ENCODE measurements around the gene UBAP2.

The UBAP2 gene

DNA sequence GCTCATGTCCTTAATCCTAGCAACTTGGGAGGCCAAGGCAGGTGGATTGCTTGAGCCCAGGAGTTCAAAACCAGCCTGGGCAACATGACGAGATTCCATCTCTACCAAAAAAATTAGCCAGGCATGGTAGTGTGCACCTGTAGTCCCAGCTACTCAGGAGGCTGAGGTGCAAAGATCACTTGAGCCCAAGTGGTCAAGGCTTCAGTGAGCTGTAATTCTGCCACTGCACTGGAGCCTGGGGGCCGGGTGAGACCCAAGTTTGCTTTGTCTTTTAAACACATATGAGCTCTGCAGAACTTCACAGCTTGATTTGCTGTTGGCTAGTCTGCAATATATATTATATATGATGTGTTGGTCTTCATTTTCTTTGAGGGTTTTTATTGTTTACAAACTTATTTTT is 141.9 kb downstream of the UBAP2 start:
- Histone ChIP-seq H3K23ac (ENCODE audit: low read depth, low read length, poor library complexity) (no peak overlapping the region), H4K91ac (ENCODE audit: low read depth, low read length, poor library complexity) (no peak overlapping the region), H3K14ac (ENCODE audit: low read length) (no peak overlapping the region), H3K27ac (replicated peaks; ENCODE audit: low read length) (no peak overlapping the region), H2AK5ac (ENCODE audit: low read depth, low read length) (no peak overlapping the region), H3K79me1 (ENCODE audit: low read depth, low read length) (peaks cover 6% of the 10 kb centered on the region), H3K4me1 (ENCODE audit: control insufficient read depth in 2 of 2, insufficient read depth in 1 of 2, low read depth in 1 of 2, low read length in 2 of 2) (no peaks in the 10 kb centered on the region), H3K18ac (ENCODE audit: low read length) (no peak overlapping the region), H3K9ac (ENCODE audit: low read depth, low read length, poor library complexity) (no peak overlapping the region), H3K36me3 (replicated peaks in 1 of 2; ENCODE audit: control insufficient read depth in 2 of 2, insufficient read depth in 2 of 2, low read length in 2 of 2) (peaks cover 5 to 67% of the 10 kb centered on the region in 2 donors), H3K4me2 (ENCODE audit: insufficient read depth, low read length, poor library complexity, severe bottlenecking) (no peak overlapping the region), H3K27me3 (ENCODE audit: control insufficient read depth in 3 of 3, insufficient read depth in 3 of 3, low read depth in 1 of 3, low read length in 3 of 3) (no peaks in the 10 kb centered on the region), H3K4me3 (ENCODE audit: low read length in 2 of 2) (no peak overlapping the region), H4K8ac (ENCODE audit: low read depth, low read length) (no peak overlapping the region), H2BK5ac (ENCODE audit: low read length) (no peak overlapping the region), H3K4ac (ENCODE audit: low read length) (no peak overlapping the region), H3K9me3 (replicated peaks in 1 of 2; ENCODE audit: control insufficient read depth in 2 of 2, insufficient read depth in 1 of 2, low read depth in 1 of 2, low read length in 2 of 2) (no peaks in the 10 kb centered on the region), H2BK120ac (ENCODE audit: low read depth, low read length) (no peak overlapping the region), H2BK15ac (ENCODE audit: low read length) (no peak overlapping the region), H2AFZ (ENCODE audit: low read length) (no peak overlapping the region), H2BK12ac (ENCODE audit: low read length) (no peak overlapping the region)
- WGBS, 2 donors (ENCODE audit: extremely low coverage in 2 of 2, insufficient read length in 2 of 2, insufficient replicate concordance in 1 of 2): no CpG with 5 or more reads among the region's 2 CpGs
- DNase-seq (ENCODE audit: low spot score): no peak

DNA sequence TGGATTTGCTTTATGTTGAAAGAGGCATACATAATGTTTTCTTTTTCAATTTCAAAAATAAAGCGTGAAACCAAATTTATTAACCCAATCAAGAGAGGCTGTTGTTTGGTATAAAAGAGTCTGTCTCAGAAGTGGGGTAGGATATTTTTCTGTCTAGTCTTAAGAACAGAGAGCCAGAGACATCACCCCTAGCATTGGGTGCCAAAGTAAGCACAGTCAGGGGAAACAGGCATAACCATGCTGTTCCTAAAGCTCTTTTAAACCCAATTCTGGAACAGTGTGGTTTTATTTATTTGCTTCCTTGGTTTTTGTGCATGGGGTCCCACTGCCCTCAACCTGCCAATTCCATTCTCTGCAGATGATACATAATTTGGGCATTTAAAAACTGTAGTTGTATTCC is 143.6 kb downstream of the UBAP2 start:
- H3K4me1 ChIP-seq (ENCODE audit: control insufficient read depth in 2 of 2, insufficient read depth in 1 of 2, low read depth in 1 of 2, low read length in 2 of 2): no peaks in the 10 kb centered on the region
- H3K27me3 ChIP-seq (ENCODE audit: control insufficient read depth in 3 of 3, insufficient read depth in 3 of 3, low read depth in 1 of 3, low read length in 3 of 3): no peaks in the 10 kb centered on the region
- H3K18ac ChIP-seq (ENCODE audit: low read length): no peak overlapping the region
- H3K14ac ChIP-seq (ENCODE audit: low read length): no peak overlapping the region
- H3K79me1 ChIP-seq (ENCODE audit: low read depth, low read length): peaks cover 6% of the 10 kb centered on the region
- no peak overlapping the region for H3K4me2 ChIP-seq (ENCODE audit: insufficient read depth, low read length, poor library complexity, severe bottlenecking)
- peaks cover 8 to 75% of the 10 kb centered on the region in 2 donors for H3K36me3 ChIP-seq (replicated peaks in 1 of 2; ENCODE audit: control insufficient read depth in 2 of 2, insufficient read depth in 2 of 2, low read length in 2 of 2)
- H3K4me3 ChIP-seq (ENCODE audit: low read length in 2 of 2): no peak overlapping the region
- no peak for DNase-seq (ENCODE audit: low spot score)
- H4K91ac ChIP-seq (ENCODE audit: low read depth, low read length, poor library complexity): no peak overlapping the region
- H3K4ac ChIP-seq (ENCODE audit: low read length): no peak overlapping the region
- no peaks in the 10 kb centered on the region for H3K9me3 ChIP-seq (replicated peaks in 1 of 2; ENCODE audit: control insufficient read depth in 2 of 2, insufficient read depth in 1 of 2, low read depth in 1 of 2, low read length in 2 of 2)
- no CpG with 5 or more reads among the region's 1 CpG for whole genome bisulfite sequencing, 2 donors (ENCODE audit: extremely low coverage in 2 of 2, insufficient read length in 2 of 2, insufficient replicate concordance in 1 of 2)
- no peak overlapping the region for H2BK5ac ChIP-seq (ENCODE audit: low read length)
- no peak overlapping the region for H2BK12ac ChIP-seq (ENCODE audit: low read length)
- H2AK5ac ChIP-seq (ENCODE audit: low read depth, low read length): no peak overlapping the region
- H2BK15ac ChIP-seq (ENCODE audit: low read length): no peak overlapping the region
- no peak overlapping the region for H3K27ac ChIP-seq (replicated peaks; ENCODE audit: low read length)
- no peak overlapping the region for H3K9ac ChIP-seq (ENCODE audit: low read depth, low read length, poor library complexity)
- H4K8ac ChIP-seq (ENCODE audit: low read depth, low read length): no peak overlapping the region
- H2BK120ac ChIP-seq (ENCODE audit: low read depth, low read length): no peak overlapping the region
- H3K23ac ChIP-seq (ENCODE audit: low read depth, low read length, poor library complexity): no peak overlapping the region
- H2AFZ ChIP-seq (ENCODE audit: low read length): no peak overlapping the region

DNA sequence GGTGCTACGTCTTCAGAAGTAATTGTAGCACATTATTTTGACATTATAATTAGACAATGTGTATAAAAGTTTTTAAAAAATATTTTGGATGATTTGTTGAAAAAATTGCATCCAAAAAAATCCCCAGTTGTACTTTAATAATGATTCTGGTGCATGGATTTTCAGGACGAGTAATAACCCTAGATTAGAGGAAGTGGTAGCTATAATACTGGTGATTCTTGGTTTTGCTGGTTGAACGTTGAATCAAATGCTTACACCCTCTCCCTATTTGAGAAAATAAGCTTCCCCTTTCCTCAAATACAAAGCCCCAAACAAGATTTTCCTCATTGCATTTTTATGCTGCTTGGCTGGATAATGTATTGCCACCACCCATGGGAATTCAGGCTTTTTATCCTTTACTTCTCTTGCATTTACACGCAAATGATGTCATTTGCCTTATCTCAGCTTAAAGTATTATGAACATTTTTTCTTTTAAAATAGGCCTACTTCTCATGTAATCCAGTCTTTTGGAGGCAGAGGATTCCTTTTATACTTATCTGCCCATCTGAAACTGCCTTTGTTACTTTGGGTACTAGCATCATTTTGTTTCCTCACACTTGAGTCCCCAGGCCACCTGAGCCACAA is 145.4 kb downstream of the UBAP2 start:
- Histone ChIP-seq H3K4me2 (ENCODE audit: insufficient read depth, low read length, poor library complexity, severe bottlenecking) (no peak overlapping the region), H3K4me3 (ENCODE audit: low read length in 2 of 2) (no peak overlapping the region), H3K27me3 (ENCODE audit: control insufficient read depth in 3 of 3, insufficient read depth in 3 of 3, low read depth in 1 of 3, low read length in 3 of 3) (no peaks in the 10 kb centered on the region), H2AFZ (ENCODE audit: low read length) (no peak overlapping the region), H3K4me1 (ENCODE audit: control insufficient read depth in 2 of 2, insufficient read depth in 1 of 2, low read depth in 1 of 2, low read length in 2 of 2) (no peaks in the 10 kb centered on the region), H2BK5ac (ENCODE audit: low read length) (no peak overlapping the region), H4K8ac (ENCODE audit: low read depth, low read length) (no peak overlapping the region), H3K9ac (ENCODE audit: low read depth, low read length, poor library complexity) (no peak overlapping the region), H3K9me3 (replicated peaks in 1 of 2; ENCODE audit: control insufficient read depth in 2 of 2, insufficient read depth in 1 of 2, low read depth in 1 of 2, low read length in 2 of 2) (no peaks in the 10 kb centered on the region), H3K14ac (ENCODE audit: low read length) (no peak overlapping the region), H2BK120ac (ENCODE audit: low read depth, low read length) (no peak overlapping the region), H4K91ac (ENCODE audit: low read depth, low read length, poor library complexity) (no peak overlapping the region), H3K36me3 (replicated peaks in 1 of 2; ENCODE audit: control insufficient read depth in 2 of 2, insufficient read depth in 2 of 2, low read length in 2 of 2) (peaks cover 8 to 79% of the 10 kb centered on the region in 2 donors), H2BK12ac (ENCODE audit: low read length) (no peak overlapping the region), H3K79me1 (ENCODE audit: low read depth, low read length) (peaks cover 6% of the 10 kb centered on the region), H2AK5ac (ENCODE audit: low read depth, low read length) (no peak overlapping the region), H3K4ac (ENCODE audit: low read length) (no peak overlapping the region), H3K27ac (replicated peaks; ENCODE audit: low read length) (no peak overlapping the region), H2BK15ac (ENCODE audit: low read length) (no peak overlapping the region), H3K18ac (ENCODE audit: low read length) (no peak overlapping the region), H3K23ac (ENCODE audit: low read depth, low read length, poor library complexity) (no peak overlapping the region)
- no CpG with 5 or more reads among the region's 4 CpGs for WGBS, 2 donors (ENCODE audit: extremely low coverage in 2 of 2, insufficient read length in 2 of 2, insufficient replicate concordance in 1 of 2)
- no peak for DNase-seq (ENCODE audit: low spot score)

DNA sequence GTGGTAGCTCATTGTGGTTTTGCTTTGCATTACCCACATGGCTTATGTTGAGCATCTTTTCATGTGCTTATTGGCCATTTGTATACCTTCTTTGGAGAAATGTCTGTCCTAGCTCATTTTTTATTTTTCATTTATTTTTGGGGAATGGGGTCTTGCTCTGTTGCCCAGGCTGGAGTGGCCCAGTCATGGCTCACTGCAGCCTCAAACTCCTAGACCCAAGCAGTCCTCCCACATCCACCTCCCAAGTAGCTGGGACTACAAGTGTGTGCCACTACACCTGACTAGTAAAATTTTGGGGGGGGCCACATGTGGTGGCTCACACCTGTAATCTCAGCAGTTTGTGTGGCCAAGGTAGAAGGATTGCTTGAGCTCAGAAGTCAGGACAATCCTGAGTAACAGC is 154.4 kb downstream of the UBAP2 start:
- Histone ChIP-seq H4K8ac (ENCODE audit: low read depth, low read length) (no peak overlapping the region), H4K91ac (ENCODE audit: low read depth, low read length, poor library complexity) (no peak overlapping the region)

More for the DNA sequence above, 154.4 kb downstream of the UBAP2 start:
- no peak overlapping the region for H2AFZ ChIP-seq (ENCODE audit: low read length)
- H3K27me3 ChIP-seq (ENCODE audit: control insufficient read depth in 3 of 3, insufficient read depth in 3 of 3, low read depth in 1 of 3, low read length in 3 of 3): no peaks in the 10 kb centered on the region
- peaks cover 0 to 59% of the 10 kb centered on the region in 2 donors for H3K36me3 ChIP-seq (replicated peaks in 1 of 2; ENCODE audit: control insufficient read depth in 2 of 2, insufficient read depth in 2 of 2, low read length in 2 of 2)
- no peak overlapping the region for H2BK5ac ChIP-seq (ENCODE audit: low read length)
- no peak overlapping the region for H2BK12ac ChIP-seq (ENCODE audit: low read length)
- no peak overlapping the region for H2AK5ac ChIP-seq (ENCODE audit: low read depth, low read length)
- no peak overlapping the region for H3K4ac ChIP-seq (ENCODE audit: low read length)
- no peak overlapping the region for H3K4me2 ChIP-seq (ENCODE audit: insufficient read depth, low read length, poor library complexity, severe bottlenecking)
- H2BK120ac ChIP-seq (ENCODE audit: low read depth, low read length): no peak overlapping the region
- H3K9me3 ChIP-seq (replicated peaks in 1 of 2; ENCODE audit: control insufficient read depth in 2 of 2, insufficient read depth in 1 of 2, low read depth in 1 of 2, low read length in 2 of 2): no peaks in the 10 kb centered on the region
- H3K79me1 ChIP-seq (ENCODE audit: low read depth, low read length): no peaks in the 10 kb centered on the region
- H3K18ac ChIP-seq (ENCODE audit: low read length): no peak overlapping the region
- no peak overlapping the region for H3K9ac ChIP-seq (ENCODE audit: low read depth, low read length, poor library complexity)
- DNase-seq (ENCODE audit: low spot score): no peak
- H3K4me1 ChIP-seq (ENCODE audit: control insufficient read depth in 2 of 2, insufficient read depth in 1 of 2, low read depth in 1 of 2, low read length in 2 of 2): no peaks in the 10 kb centered on the region
- H3K23ac ChIP-seq (ENCODE audit: low read depth, low read length, poor library complexity): no peak overlapping the region
- H3K14ac ChIP-seq (ENCODE audit: low read length): no peak overlapping the region
- H3K27ac ChIP-seq (replicated peaks; ENCODE audit: low read length): no peak overlapping the region
- H2BK15ac ChIP-seq (ENCODE audit: low read length): no peak overlapping the region
- H3K4me3 ChIP-seq (ENCODE audit: low read length in 2 of 2): no peak overlapping the region

Data from neuronal stem cell (in vitro differentiated cells).